Central memory CD8-positive, alpha-beta T cell (primary cell): ENCODE data around the gene PCDHGB7.
"Not testable (repeated sequence)": the region's sequence is repeated elsewhere in the genome, so short reads cannot be mapped to it uniquely, and the experiment has no call there.

Source experiments
- ATAC-seq: fragments of 150-1000 bp; cut with Tn5 transposase; replicated peaks from 2 replicates; pipeline ENCODE4 v1.10.0; 2022; ENCODE audit warnings: mild to moderate bottlenecking, moderate FRiP score, moderate number of reproducible peaks; ENCODE audit not compliant: poor library complexity, severe bottlenecking; ENCODE audit errors: extremely low read depth
- DNase-seq, 2 donors: peaks; one replicate each; pipeline ENCODE4 v3.0.0; 2021; ENCODE audit warnings: low spot score in 2 of 2
- H3K27ac Mint-ChIP-seq: one replicate; pipeline ENCODE4 v1.8.0; 2022; ENCODE audit warnings: low read depth, mild to moderate bottlenecking, moderate library complexity, mixed read lengths
- H3K27me3 Mint-ChIP-seq: one replicate; pipeline ENCODE4 v1.8.0; 2022; ENCODE audit warnings: mixed read lengths
- H3K36me3 Mint-ChIP-seq: one replicate; pipeline ENCODE4 v1.8.0; 2022; ENCODE audit warnings: mild to moderate bottlenecking, moderate library complexity, mixed read lengths; ENCODE audit not compliant: insufficient read depth
- H3K4me1 Mint-ChIP-seq: one replicate; pipeline ENCODE4 v1.8.0; 2022; ENCODE audit warnings: mixed read lengths
- H3K4me3 Mint-ChIP-seq: one replicate; pipeline ENCODE4 v1.8.0; 2022; ENCODE audit warnings: mild to moderate bottlenecking, moderate library complexity, mixed read lengths
- H3K9me3 Mint-ChIP-seq: one replicate; pipeline ENCODE4 v1.8.0; 2022; ENCODE audit warnings: mixed read lengths

Gene PCDHGB7

GRCh38 chr5:141422742-141423291 is 5.3 kb downstream of the PCDHGB7 start:
- Mint-ChIP-seq H3K27me3 (peaks cover 83% of the 10 kb centered on the region), H3K27ac (no peak overlapping the region), H3K4me1 (peaks cover 6% of the 10 kb centered on the region)

GRCh38 chr5:141427783-141428426 is 10.4 kb downstream of the PCDHGB7 start:
- no peak overlapping the region for H3K27ac Mint-ChIP-seq
- DNase-seq (no peak), ATAC-seq (no peak)
- H3K4me3 Mint-ChIP-seq = no peak overlapping the region
- H3K9me3 Mint-ChIP-seq = peaks cover 16% of the 10 kb centered on the region
- peaks cover 80% of the 10 kb centered on the region for H3K27me3 Mint-ChIP-seq
- peaks cover 3% of the 10 kb centered on the region for H3K36me3 Mint-ChIP-seq
- peaks cover 6% of the 10 kb centered on the region for H3K4me1 Mint-ChIP-seq

More at GRCh38 chr5:141422742-141423291, 5.3 kb downstream of the PCDHGB7 start:
- Mint-ChIP-seq H3K4me3 (no peak overlapping the region), H3K9me3 (peaks cover 4% of the 10 kb centered on the region), H3K36me3 (peaks cover 14% of the 10 kb centered on the region)
- DNase-seq (no peak), ATAC-seq (no peak)

GRCh38 chr5:141430332-141431113 is 13.0 kb downstream of the PCDHGB7 start, which contains the start of gene PCDHGA12:
Gene PCDHGA12 (plus strand): TSS chr5:141430507. CDS start chr5:141430760, 253 bp downstream.
- peaks cover 77% of the 10 kb centered on the region for H3K27me3 Mint-ChIP-seq
- H3K9me3 Mint-ChIP-seq = peaks cover 20% of the 10 kb centered on the region
- H3K36me3 Mint-ChIP-seq = peaks cover 3% of the 10 kb centered on the region
- peak within 1 kb of the TSS; percentile 74 for H3K27ac Mint-ChIP-seq
- H3K4me3 Mint-ChIP-seq = peak within 1 kb of the TSS; percentile 67
- ATAC-seq (no peak), DNase-seq (no peak)
- peaks cover 6% of the 10 kb centered on the region for H3K4me1 Mint-ChIP-seq

GRCh38 chr5:141431286-141431685 is 13.8 kb downstream of the PCDHGB7 start:
- no peak for DNase-seq
- Mint-ChIP-seq H3K4me3 (no peak overlapping the region), H3K27ac (no peak overlapping the region), H3K27me3 (peaks cover 77% of the 10 kb centered on the region), H3K4me1 (peaks cover 6% of the 10 kb centered on the region), H3K36me3 (peaks cover 3% of the 10 kb centered on the region), H3K9me3 (peaks cover 20% of the 10 kb centered on the region)
- no peak for ATAC-seq

GRCh38 chr5:141432308-141432707 is 14.8 kb downstream of the PCDHGB7 start:
- not testable (repeated sequence) for H3K27ac Mint-ChIP-seq, H3K4me3 Mint-ChIP-seq, H3K36me3 Mint-ChIP-seq, ATAC-seq, H3K4me1 Mint-ChIP-seq, DNase-seq
- Mint-ChIP-seq H3K9me3 (peaks cover 20% of the 10 kb centered on the region), H3K27me3 (peaks cover 73% of the 10 kb centered on the region)

GRCh38 chr5:141432726-141433125 is 15.2 kb downstream of the PCDHGB7 start:
- ATAC-seq, H3K27ac Mint-ChIP-seq, H3K4me1 Mint-ChIP-seq, H3K36me3 Mint-ChIP-seq, DNase-seq, H3K4me3 Mint-ChIP-seq: not testable (repeated sequence)
- Mint-ChIP-seq H3K27me3 (peaks cover 73% of the 10 kb centered on the region), H3K9me3 (peaks cover 20% of the 10 kb centered on the region)

GRCh38 chr5:141434006-141434405 is 16.5 kb downstream of the PCDHGB7 start:
- Mint-ChIP-seq H3K4me3 (no peak overlapping the region), H3K4me1 (peaks cover 6% of the 10 kb centered on the region), H3K36me3 (peaks cover 3% of the 10 kb centered on the region), H3K9me3 (peaks cover 14% of the 10 kb centered on the region), H3K27me3 (peaks cover 60% of the 10 kb centered on the region), H3K27ac (no peak overlapping the region)
- ATAC-seq = no peak
- DNase-seq = no peak

- Mint-ChIP-seq H3K4me1 (no peaks in the 10 kb centered on the region), H3K4me3 (no peak overlapping the region), H3K9me3 (peaks cover 4% of the 10 kb centered on the region), H3K27me3 (peaks cover 37% of the 10 kb centered on the region), H3K36me3 (no peaks in the 10 kb centered on the region), H3K27ac (no peak overlapping the region)
- DNase-seq (no peak), ATAC-seq (no peak)
These were observed 19.7 kb downstream of the PCDHGB7 start for GRCh38 chr5:141437221-141437620.

- no peak overlapping the region for H3K27ac Mint-ChIP-seq
- no peak for ATAC-seq
- H3K9me3 Mint-ChIP-seq = no peaks in the 10 kb centered on the region
- no peaks in the 10 kb centered on the region for H3K36me3 Mint-ChIP-seq
- no peak overlapping the region for H3K4me3 Mint-ChIP-seq
- DNase-seq = no peak
- H3K4me1 Mint-ChIP-seq = no peaks in the 10 kb centered on the region
- H3K27me3 Mint-ChIP-seq = peaks cover 22% of the 10 kb centered on the region
These were observed 22.1 kb downstream of the PCDHGB7 start for GRCh38 chr5:141439411-141440141.

- no peaks in the 10 kb centered on the region for H3K36me3 Mint-ChIP-seq
- ATAC-seq (no peak), DNase-seq (no peak)
- no peak overlapping the region for H3K27ac Mint-ChIP-seq
- H3K9me3 Mint-ChIP-seq = no peaks in the 10 kb centered on the region
- no peaks in the 10 kb centered on the region for H3K4me1 Mint-ChIP-seq
- peaks cover 26% of the 10 kb centered on the region for H3K27me3 Mint-ChIP-seq
- no peak overlapping the region for H3K4me3 Mint-ChIP-seq
These were observed 22.9 kb downstream of the PCDHGB7 start for GRCh38 chr5:141440341-141440740.

GRCh38 chr5:141441571-141442170 is 24.2 kb downstream of the PCDHGB7 start:
- Mint-ChIP-seq H3K4me1 (no peaks in the 10 kb centered on the region), H3K27me3 (peaks cover 28% of the 10 kb centered on the region), H3K9me3 (no peaks in the 10 kb centered on the region), H3K4me3 (no peak overlapping the region), H3K36me3 (no peaks in the 10 kb centered on the region), H3K27ac (no peak overlapping the region)
- ATAC-seq (no peak), DNase-seq (no peak)

- Mint-ChIP-seq H3K4me1 (no peaks in the 10 kb centered on the region), H3K9me3 (no peaks in the 10 kb centered on the region), H3K36me3 (no peaks in the 10 kb centered on the region), H3K4me3 (no peak overlapping the region), H3K27me3 (peaks cover 33% of the 10 kb centered on the region), H3K27ac (no peak overlapping the region)
- no peak for DNase-seq
- ATAC-seq = no peak
These were observed 47.9 kb downstream of the PCDHGB7 start for GRCh38 chr5:141465351-141465750.
